SK-MEL-5 (cell line): Measurements from ENCODE around the gene MAST3. TPM values are rescaled to one million over a fixed set of nuclear protein-coding genes. Genes with fewer than 3 reads are reported as not detected.

Experiments
- DNase-seq: peaks from one replicate; pipeline ENCODE4 v3.0.0-alpha.2; 2016; ENCODE audit warnings: low read depth, low spot score
- in situ Hi-C: cut with HindIII; loops from 2 replicates; pipeline ENCODE4 v1.10.0; 2016; ENCODE audit warnings: low sequenced_read_pairs, high pct_unique_total_duplicates, low pct_unique_long_range_greater_than_20kb
- small RNA-seq, 2 experiments: library from RNA; depleted of rRNA; stranded (forward); fragments of <200 nt; gene quantifications; one replicate each; pipeline ENCODE3, GENCODE V24; 2014
- total RNA-seq: library from RNA; depleted of rRNA; stranded (reverse); fragments of >200 nt; shearing (Covaris generic); gene quantifications from 2 replicates; pipeline ENCODE4 v1.2.3, GENCODE V29; 2014; rRNA removed

The MAST3 gene
- total RNA-seq, 1 experiment from 2014 or later: 1.1 TPM

DNA sequence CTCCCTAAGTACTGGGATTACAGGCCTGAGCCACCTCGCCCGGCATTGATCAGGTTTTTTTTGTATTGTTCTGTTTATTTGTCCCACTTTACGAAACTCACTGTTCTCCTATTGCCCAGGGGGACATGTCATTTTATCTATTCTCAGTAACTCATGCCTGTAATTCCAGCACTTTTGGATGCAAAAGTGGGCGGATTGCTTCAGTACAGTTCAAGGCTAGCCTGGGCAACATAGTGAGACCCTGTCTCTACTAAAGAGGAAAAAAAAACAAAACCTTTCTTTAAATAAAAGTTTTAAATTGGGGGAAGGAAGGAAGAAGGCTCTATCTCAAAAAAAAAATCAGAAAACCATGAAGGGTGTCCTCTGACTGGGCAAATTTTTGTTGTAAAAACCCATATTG, 92.7 kb downstream of the MAST3 start:
- no peak for DNase-seq
- in situ Hi-C loops: no loop called here

DNA sequence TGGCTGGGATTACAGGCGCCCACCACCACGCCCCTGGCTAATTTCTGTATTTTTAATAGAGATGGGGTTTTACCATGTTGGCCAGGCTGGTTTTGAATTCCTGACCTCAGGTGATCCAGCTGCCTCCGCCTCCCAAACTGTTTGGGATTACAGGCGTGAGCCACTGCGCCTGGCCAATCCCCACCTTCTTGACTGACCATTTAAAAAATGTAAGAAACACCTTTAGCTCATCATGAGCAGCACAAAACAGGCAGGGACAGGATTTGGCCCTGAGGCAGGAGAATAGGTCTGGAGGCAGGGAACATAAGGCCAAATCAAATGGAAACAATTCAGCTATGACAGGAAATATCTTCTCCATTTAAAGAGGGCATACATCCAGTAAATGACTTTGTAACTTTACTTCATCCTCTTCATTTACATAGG, 94.1 kb downstream of the MAST3 start:
- in situ Hi-C loops: no loop called here
- no peak for DNase-seq

DNA sequence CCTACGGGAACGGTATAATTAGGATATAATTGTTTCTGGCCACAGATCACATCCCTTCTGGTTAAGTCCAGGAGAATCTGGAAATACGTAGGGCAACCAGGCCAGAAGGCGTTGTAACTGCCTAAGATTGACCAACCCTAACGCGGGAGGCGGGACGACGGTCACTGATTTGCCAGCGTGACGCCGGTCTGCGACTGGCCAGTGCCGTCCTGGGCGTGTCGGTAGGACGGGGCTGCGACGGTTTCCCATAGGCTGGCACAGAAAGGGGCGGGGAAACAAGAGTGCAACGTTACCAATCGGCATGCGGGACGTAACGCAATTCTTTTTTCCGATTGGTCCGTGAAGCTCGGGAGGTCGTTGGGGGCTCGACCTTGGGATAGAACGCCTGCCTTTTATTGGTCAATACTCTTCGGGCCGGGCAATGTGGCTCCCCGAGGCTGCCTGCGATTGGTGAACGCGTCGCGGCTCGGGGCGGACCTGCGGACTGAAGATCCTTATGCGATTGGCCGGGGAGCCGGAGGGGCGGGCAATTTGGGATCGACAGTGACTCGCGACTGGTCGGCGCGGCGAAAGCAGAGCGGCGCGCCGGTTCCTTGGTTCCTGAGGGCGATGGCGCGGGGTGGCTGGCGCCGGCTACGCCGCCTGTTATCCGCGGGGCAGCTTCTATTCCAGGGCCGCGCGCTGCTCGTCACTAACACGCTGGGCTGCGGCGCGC, 95.3 kb downstream of the MAST3 start, which contains the start of gene MPV17L2:
Gene MPV17L2 (plus strand): TSS at position 546 of the 715 bp plus-strand sequence. CDS start 64 bp downstream, at position 610.
- in situ Hi-C loops: no loop called here
- DNase-seq: peak; percentile 99

DNA sequence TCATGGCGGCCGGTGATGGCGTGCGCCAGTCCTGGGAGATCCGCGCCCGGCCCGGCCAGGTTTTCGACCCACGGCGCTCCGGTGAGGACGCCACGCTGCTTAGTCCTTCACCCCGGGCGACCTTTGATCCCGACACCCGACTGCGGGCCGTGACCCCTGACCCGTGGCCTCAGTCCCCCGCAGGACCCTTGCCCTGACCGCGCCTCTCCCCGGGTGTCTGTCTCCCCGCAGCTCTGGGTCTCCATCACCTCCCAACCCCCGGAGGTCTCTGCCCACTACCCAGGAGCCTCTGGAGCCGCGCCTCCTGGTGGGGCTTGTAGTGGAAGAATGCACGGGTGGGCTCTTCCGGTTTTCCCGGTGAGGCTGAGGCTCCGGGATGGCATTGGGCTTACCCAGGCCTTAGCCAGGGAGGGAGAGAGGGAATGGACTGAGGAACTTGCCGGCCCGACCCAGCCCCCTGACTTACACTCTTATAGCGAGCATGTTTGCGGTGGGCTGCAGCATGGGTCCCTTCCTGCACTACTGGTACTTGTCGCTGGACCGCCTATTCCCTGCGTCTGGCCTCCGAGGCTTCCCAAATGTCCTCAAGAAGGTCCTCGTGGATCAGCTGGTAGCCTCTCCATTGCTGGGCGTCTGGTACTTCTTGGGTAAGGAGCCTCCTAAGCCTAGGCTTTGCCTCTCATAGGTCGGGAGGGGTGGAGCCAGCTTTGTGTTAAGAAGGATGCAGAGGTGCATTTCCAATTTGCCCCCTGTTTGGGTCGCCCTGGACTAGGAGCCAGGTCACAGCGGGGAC, 96.0 kb downstream of the MAST3 start:
- no peak for DNase-seq
- in situ Hi-C loops: no loop called here

DNA sequence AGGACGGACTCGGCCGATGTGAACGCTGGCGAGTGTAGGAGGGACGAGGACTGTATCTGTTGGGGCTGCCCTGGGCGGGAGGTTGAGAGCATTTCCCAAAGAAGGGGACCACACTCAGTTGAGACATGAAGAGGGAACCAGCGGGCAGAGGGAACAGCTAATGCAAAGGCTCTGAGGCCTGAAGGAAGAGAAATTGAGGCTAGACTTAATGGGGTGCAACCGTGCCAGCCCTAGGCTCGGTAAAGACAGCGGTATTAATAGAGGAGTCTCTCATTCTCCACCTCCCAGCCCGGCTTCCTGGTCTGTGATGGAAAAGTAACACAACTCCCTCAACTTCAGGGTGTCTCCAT, 96.6 kb downstream of the MAST3 start:
- no peak for DNase-seq
- in situ Hi-C loops: no loop called here

DNA sequence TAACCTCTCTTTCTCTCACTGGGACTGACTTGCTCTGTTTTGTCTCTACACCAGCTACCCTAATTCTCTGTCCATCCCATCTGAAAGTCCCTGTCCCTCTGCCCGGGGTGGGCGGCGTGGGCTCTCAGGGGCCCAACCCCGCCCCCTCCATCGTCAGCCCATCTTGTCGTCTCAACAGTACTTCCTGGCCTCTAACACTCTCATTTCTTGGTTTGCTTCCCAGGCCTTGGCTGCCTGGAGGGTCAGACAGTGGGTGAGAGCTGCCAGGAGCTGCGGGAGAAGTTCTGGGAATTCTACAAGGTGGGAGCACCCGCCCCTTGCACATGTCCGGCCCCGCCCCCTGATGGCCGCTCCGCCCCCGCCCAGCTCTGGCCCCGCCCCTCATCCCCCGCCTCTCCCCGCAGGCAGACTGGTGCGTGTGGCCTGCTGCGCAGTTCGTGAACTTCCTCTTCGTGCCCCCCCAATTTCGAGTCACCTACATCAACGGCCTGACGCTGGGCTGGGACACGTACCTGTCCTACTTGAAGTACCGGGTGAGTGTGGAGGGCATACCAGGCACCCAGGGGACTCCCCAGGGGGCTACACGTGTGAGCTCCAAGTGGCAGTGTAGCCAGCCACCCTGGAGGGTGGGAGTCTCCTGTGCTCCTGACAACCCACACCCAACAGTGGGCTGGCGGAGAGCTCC, 97.1 kb downstream of the MAST3 start:
- DNase-seq: no peak
- in situ Hi-C loops: no loop called here

DNA sequence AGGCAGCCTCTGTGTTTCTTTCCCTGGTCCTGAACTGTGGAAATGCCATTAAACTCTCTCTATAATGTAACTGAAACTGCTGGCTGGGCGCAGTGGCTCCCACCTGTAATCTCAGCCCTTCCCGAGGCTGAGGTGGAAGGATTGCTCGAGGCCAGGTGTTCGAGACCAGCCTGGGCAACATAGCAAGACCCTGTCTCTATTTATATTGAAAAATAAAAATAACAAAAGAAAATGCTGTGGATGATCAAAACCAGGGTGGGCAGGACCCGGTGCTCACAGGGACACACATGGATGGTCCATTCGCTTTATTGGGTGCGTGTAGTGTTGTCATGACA, 98.9 kb downstream of the MAST3 start:
- DNase-seq: no peak
- in situ Hi-C loops: no loop called here

DNA sequence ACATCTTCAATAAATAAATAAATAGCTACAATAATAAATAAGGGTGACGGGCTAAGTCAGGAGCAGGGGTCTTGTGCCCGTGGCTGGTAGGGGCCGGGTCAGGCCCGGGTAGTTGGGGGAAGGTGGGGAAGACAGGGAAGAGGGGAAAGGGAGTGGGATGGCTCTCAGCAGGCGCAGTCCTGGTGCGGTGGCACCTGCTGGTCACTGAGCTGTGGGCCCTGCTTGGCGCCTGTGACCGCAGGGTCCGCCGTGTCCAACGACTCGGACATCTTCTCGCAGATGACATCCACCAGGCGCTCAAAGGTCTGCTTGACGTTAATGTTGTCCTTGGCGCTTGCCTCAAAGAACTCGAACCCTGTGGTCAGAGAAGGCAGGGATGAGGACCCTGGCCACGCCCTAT, 99.7 kb downstream of the MAST3 start:
- in situ Hi-C loops: no loop called here
- DNase-seq: no peak

DNA sequence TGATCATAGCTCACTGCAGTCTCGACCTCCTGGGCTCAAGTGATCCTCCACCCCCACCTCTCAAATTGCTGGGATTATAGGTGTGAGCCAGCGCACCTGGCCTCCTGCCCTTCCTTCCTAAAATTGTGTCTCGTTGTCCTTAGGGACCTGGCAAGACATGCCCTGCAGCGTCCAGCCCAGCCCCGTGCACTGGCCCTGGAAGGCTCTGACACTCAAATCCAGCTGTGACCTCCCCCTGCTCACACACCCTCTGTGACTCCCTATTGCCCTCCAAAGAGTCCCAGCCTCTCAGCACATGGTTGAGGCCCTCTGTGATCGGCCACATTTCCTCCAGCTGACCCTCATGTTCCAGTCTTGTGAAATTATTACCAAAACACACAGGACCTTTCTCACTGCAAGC, 100.4 kb downstream of the MAST3 start:
- in situ Hi-C loops: no loop called here
- DNase-seq: no peak

DNA sequence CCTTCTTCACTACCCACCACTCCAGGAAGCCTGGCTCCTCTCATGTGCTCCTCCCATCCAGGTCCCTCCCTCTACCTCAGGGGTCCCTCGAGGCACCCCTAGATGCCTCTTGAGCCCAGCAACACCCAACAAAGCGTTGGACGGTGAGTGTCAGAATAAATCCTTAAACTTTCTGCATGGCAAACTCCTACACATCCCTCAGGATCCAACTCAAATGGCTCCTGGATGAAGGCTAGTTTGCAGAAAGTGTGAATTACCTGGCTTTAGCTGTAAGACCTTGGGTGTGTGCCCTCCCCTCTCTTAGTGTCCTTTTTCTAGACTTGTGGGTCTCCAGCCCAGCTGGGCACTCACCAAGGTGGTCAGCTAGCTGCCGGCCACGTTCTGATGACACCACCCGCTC, 100.8 kb downstream of the MAST3 start:
- in situ Hi-C loops: no loop called here
- DNase-seq: no peak

Small RNA genes lying within 50 kb of the gene (small RNA-seq; reads per million reads assigned to genes)
- gene IFI30: 0 reads per million in 2 experiments

Other genes with a start within 250 kb of the MAST3 start
- gene JAK3, start 249.8 kb upstream of the MAST3 start, total RNA-seq: 0.24 and 0.48 TPM in 2 replicates
- gene RPL18A, start 237.9 kb upstream of the MAST3 start, total RNA-seq: 1,450 and 1,494 TPM in 2 replicates
- gene SLC5A5, start 225.8 kb upstream of the MAST3 start, total RNA-seq: 0.11 TPM in 1 of 2 replicates, not detected in the other
- gene CCDC124, start 164.8 kb upstream of the MAST3 start, total RNA-seq: 21.4 and 30.0 TPM in 2 replicates
- 3.5 and 4.6 TPM in 2 replicates for gene KCNN1, start 130.7 kb upstream of the MAST3 start, total RNA-seq
- gene ARRDC2, start 89.6 kb upstream of the MAST3 start, total RNA-seq: 14.8 and 17.4 TPM in 2 replicates
- 0.27 TPM in 1 of 2 replicates, not detected in the other for gene IL12RB1, start 10.8 kb upstream of the MAST3 start, total RNA-seq
- gene PIK3R2, start 55.4 kb downstream of the MAST3 start, total RNA-seq: 7.2 and 8.9 TPM in 2 replicates
- gene IFI30, start 76.0 kb downstream of the MAST3 start, total RNA-seq: 16.3 and 30.6 TPM in 2 replicates
- gene MPV17L2, start 95.4 kb downstream of the MAST3 start, total RNA-seq: 17.4 and 18.0 TPM in 2 replicates
- gene RAB3A, start 106.3 kb downstream of the MAST3 start, total RNA-seq: 2.5 and 7.9 TPM in 2 replicates
- gene PDE4C, start 128.7 kb downstream of the MAST3 start, total RNA-seq: 0.26 TPM in 1 of 2 replicates, not detected in the other
- 0.08 TPM in 1 of 2 replicates, not detected in the other for gene IQCN, start 176.7 kb downstream of the MAST3 start, total RNA-seq
- gene JUND, start 183.8 kb downstream of the MAST3 start, total RNA-seq: 21.7 and 29.2 TPM in 2 replicates
- 221 and 250 TPM in 2 replicates for gene LSM4, start 225.3 kb downstream of the MAST3 start, total RNA-seq
- gene PGPEP1, start 242.8 kb downstream of the MAST3 start, total RNA-seq: 8.1 and 10.5 TPM in 2 replicates